ENCODE data around the gene ARSB.
"Not testable (repeated sequence)": the region's sequence is repeated elsewhere in the genome, so short reads cannot be mapped to it uniquely, and the experiment has no call there.

ARSB gene

GRCh38 chr5:78735834-78736463 lies 249.2 kb downstream of the ARSB start:
- TF ChIP-seq, protein P1, sequence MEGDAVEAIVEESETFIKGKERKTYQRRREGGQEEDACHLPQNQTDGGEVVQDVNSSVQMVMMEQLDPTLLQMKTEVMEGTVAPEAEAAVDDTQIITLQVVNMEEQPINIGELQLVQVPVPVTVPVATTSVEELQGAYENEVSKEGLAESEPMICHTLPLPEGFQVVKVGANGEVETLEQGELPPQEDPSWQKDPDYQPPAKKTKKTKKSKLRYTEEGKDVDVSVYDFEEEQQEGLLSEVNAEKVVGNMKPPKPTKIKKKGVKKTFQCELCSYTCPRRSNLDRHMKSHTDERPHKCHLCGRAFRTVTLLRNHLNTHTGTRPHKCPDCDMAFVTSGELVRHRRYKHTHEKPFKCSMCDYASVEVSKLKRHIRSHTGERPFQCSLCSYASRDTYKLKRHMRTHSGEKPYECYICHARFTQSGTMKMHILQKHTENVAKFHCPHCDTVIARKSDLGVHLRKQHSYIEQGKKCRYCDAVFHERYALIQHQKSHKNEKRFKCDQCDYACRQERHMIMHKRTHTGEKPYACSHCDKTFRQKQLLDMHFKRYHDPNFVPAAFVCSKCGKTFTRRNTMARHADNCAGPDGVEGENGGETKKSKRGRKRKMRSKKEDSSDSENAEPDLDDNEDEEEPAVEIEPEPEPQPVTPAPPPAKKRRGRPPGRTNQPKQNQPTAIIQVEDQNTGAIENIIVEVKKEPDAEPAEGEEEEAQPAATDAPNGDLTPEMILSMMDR (IDR thresholded peaks at IDR 0.05; ENCODE audit: insufficient read depth, low read length, missing control alignments) = no peak
- H3K4me3 ChIP-seq (ENCODE audit: low read depth, low read length) = no peak overlapping the region
- ChIA-PET POLR2A (no interaction called here), CTCF (no interaction called here)
- no peak for DNase-seq (ENCODE audit: low read depth, low spot score)

DNA sequence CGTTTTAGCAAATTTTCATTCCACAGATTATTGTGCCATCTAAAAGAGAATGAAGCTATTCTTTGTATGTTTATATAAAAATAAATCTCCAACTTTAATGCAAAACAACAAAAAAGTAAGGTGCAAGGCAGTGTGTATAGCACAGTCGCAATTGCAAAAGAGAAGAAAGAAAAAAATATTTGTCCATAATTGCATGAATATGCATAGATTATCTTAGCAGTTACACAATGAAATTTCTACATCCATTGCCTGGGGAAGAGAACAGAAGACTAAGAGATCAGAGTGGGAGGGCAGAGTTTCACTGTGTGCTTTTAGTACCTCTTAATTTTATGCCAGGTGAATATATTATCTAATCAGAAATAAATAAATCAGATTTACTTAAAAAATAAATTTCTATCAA lies 250.2 kb downstream of the ARSB start:
- CTCF ChIA-PET = no interaction called here
- no peak for DNase-seq (ENCODE audit: low read depth, low spot score)
- TF ChIP-seq, protein P1 (IDR thresholded peaks at IDR 0.05; ENCODE audit: insufficient read depth, low read length, missing control alignments) = no peak
- H3K4me3 ChIP-seq (ENCODE audit: low read depth, low read length) = no peak overlapping the region
- POLR2A ChIA-PET = no interaction called here

DNA sequence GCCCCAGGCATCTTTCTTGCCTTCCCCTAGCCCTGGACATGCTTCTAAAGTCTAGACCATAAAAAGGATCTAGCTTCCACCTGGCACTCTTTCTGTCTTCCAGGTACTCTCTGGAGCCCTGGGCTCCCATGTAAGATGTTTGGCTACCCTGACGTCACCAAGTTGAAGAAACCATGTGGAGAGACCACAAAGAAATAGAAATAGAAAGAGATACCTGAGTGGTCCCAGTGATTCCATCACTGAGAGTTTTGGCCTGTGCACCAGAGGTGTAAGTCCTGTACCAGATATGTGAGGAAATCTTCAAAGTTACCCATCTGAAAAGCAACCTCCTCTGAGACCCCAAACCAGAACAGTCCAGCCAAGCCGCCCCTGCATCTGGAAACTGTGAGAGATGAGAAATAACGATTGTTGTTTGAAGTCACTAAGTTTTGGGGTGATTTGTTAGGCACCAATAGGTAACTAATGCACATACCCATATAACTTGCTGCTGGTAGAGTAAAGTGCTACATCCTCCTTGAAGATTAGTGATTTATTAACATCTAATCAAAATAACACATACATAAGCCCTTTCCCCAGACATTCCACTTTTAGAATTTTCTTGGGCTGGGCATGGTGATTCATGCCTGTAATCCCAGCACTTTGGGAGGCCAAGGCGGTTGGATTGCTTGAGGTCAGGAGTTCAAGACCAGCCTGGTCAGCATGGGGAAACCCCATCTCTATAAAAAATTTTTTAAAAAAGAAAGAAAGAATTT lies 250.8 kb downstream of the ARSB start:
- POLR2A ChIA-PET = no interaction called here
- TF ChIP-seq, protein P1 (IDR thresholded peaks at IDR 0.05; ENCODE audit: insufficient read depth, low read length, missing control alignments) = no peak
- CTCF ChIA-PET = no interaction called here
- no peak for DNase-seq (ENCODE audit: low read depth, low spot score)
- H3K4me3 ChIP-seq (ENCODE audit: low read depth, low read length) = no peak overlapping the region

- POLR2A ChIA-PET; DNase-seq (ENCODE audit: low read depth, low spot score); H3K4me3 ChIP-seq (ENCODE audit: low read depth, low read length); CTCF ChIA-PET: not testable (repeated sequence)
These were observed 252.4 kb downstream of the ARSB start for GRCh38 chr5:78732721-78733120.

- POLR2A ChIA-PET = no interaction called here
- no peak for DNase-seq (ENCODE audit: low read depth, low spot score)
These were observed 253.2 kb downstream of the ARSB start for GRCh38 chr5:78731884-78732283.

DNA sequence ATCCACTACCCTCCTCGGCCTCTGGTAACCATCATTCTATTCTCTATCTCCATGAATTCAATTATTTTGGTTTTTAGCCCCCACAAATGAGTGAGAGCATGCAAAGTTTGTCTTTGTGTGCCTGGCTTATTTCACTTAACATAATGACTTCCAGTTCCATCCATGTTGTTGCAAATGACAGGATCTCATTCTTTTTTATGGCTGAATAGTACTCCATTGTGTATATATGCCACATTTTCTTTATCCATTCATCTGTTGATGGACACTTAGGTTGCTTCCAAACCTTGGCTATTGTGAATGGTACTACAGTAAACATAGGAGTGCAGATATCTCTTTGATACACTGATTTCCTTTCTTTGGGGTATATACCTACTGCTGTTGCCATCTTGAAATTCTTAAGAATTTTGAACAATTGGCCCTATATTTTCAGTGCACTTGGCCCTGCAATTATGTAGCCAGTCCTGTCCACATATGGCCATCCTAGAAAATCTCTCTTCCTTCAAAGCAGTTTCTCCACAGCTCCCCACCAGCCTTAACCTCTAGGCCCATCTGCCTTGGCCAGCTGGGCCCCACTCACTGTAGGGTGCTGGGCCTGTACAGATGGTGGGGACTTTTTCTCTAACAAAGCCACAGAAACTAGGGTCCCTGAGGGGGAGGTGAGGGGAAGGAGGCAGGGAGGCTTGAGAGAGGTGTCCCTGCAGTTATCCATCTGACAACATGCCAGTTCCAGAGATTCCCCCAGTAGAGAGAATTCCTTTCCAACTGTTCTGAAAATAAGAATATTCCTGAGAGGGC lies 254.6 kb downstream of the ARSB start:
- POLR2A ChIA-PET = no interaction called here
- DNase-seq (ENCODE audit: low read depth, low spot score) = no peak
- no peak overlapping the region for H3K4me3 ChIP-seq (ENCODE audit: low read depth, low read length)
- CTCF ChIA-PET = no interaction called here
- TF ChIP-seq, protein P1 (IDR thresholded peaks at IDR 0.05; ENCODE audit: insufficient read depth, low read length, missing control alignments) = no peak

More at GRCh38 chr5:78731884-78732283, 253.2 kb downstream of the ARSB start:
- TF ChIP-seq, protein P1 (IDR thresholded peaks at IDR 0.05; ENCODE audit: insufficient read depth, low read length, missing control alignments) = no peak
- no peak overlapping the region for H3K4me3 ChIP-seq (ENCODE audit: low read depth, low read length)
- CTCF ChIA-PET = interaction anchor here (0.8 kb wide), 1 partner anchor 10 kb away, joined by 3 read pairs; no protein-coding TSS in a partner anchor

Measured in AG04449 (cell line).